Loucy (cell line): ENCODE data around the gene ELMO3.

Experiments
- CTCF ChIP-seq: fragments of 200-600 bp; sonication (generic); conservative IDR thresholded peaks from 2 replicates; pipeline ENCODE4 v1.5.1; 2014; ENCODE audit warnings: mild to moderate bottlenecking, antibody characterized with exemption, low read length
- EZH2phosphoT487 ChIP-seq: fragments of 200-600 bp; IDR thresholded peaks from 2 replicates; pipeline ENCODE4 v1.6.1; 2018; ENCODE audit warnings: antibody characterized with exemption, mild to moderate bottlenecking, moderate library complexity, borderline replicate concordance

- no peak for TF ChIP-seq CTCF
- TF ChIP-seq EZH2phosphoT487 = no peak
Observed at GRCh38 chr16:67209565-67209964, 10.6 kb downstream of the ELMO3 start.
